HG03159 (cell line): Measurements from ENCODE around the gene EMX1.

Experiments
- ATAC-seq: cut with Tn5 transposase; IDR thresholded peaks from one replicate; pipeline ENCODE4 v1.9.1; 2021; ENCODE audit warnings: mild to moderate bottlenecking, moderate library complexity; ENCODE audit not compliant: unreplicated experiment

EMX1 gene

GRCh38 chr2:72956050-72956395 lies 38.7 kb downstream of the EMX1 start:
- no peak for ATAC-seq

- ATAC-seq: no peak
These were observed 39.6 kb downstream of the EMX1 start for GRCh38 chr2:72956936-72957335.

GRCh38 chr2:72958542-72959385 lies 41.4 kb downstream of the EMX1 start:
- no peak for ATAC-seq

- ATAC-seq: no peak
These were observed 42.2 kb downstream of the EMX1 start for GRCh38 chr2:72959554-72959953.

GRCh38 chr2:72959995-72960981 lies 43.0 kb downstream of the EMX1 start:
- no peak for ATAC-seq

- no peak for ATAC-seq
These were observed 43.9 kb downstream of the EMX1 start for GRCh38 chr2:72961036-72961720.

GRCh38 chr2:72961853-72962468 lies 44.6 kb downstream of the EMX1 start:
- ATAC-seq: no peak

- ATAC-seq: no peak
These were observed 45.6 kb downstream of the EMX1 start for GRCh38 chr2:72962911-72963310.

GRCh38 chr2:72963423-72964145 lies 46.3 kb downstream of the EMX1 start:
- ATAC-seq: no peak

GRCh38 chr2:72964146-72964525 lies 46.8 kb downstream of the EMX1 start:
- ATAC-seq: no peak

- ATAC-seq: no peak
These were observed 47.7 kb downstream of the EMX1 start for GRCh38 chr2:72965016-72965415.

GRCh38 chr2:72965770-72966450 lies 48.6 kb downstream of the EMX1 start:
- ATAC-seq: no peak

GRCh38 chr2:72968286-72968685 lies 51.0 kb downstream of the EMX1 start:
- ATAC-seq: no peak

- no peak for ATAC-seq
These were observed 52.4 kb downstream of the EMX1 start for GRCh38 chr2:72969706-72970105.

GRCh38 chr2:72971036-72971435 lies 53.7 kb downstream of the EMX1 start:
- no peak for ATAC-seq

GRCh38 chr2:72972352-72973136 lies 55.2 kb downstream of the EMX1 start:
- no peak for ATAC-seq

- no peak for ATAC-seq
These were observed 55.8 kb downstream of the EMX1 start for GRCh38 chr2:72973137-72973535.

GRCh38 chr2:72973566-72974435 lies 56.5 kb downstream of the EMX1 start:
- ATAC-seq: peak; percentile 93
